HG03571 (cell line): ENCODE measurements around the gene FAM135A.
"Not testable (repeated sequence)": the region's sequence is repeated elsewhere in the genome, so short reads cannot be mapped to it uniquely, and the experiment has no call there.

Source experiments
- ATAC-seq: cut with Tn5 transposase; IDR thresholded peaks from one replicate; pipeline ENCODE4 v1.9.1; 2021; ENCODE audit not compliant: unreplicated experiment

Gene FAM135A

DNA sequence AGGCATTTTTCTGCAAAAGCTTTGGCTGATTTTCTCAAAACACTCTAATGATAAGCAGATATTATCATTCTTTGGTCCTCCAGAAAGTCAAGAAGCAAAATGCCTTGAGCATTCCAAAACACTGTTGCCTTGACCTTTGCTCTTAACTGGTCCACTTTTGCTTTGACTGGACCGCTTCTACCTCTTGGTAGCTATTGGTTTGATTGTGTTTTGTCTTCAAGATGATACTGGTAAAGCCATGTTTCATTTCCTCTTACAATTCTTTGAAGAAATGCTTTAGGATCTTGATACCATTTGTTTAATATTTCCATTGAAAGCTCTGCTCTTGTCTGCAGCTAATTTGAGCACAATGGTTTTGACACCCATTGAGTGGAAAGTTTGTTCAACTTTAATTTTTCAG is 117.8 kb downstream of the FAM135A start:
- ATAC-seq, result no peak

DNA sequence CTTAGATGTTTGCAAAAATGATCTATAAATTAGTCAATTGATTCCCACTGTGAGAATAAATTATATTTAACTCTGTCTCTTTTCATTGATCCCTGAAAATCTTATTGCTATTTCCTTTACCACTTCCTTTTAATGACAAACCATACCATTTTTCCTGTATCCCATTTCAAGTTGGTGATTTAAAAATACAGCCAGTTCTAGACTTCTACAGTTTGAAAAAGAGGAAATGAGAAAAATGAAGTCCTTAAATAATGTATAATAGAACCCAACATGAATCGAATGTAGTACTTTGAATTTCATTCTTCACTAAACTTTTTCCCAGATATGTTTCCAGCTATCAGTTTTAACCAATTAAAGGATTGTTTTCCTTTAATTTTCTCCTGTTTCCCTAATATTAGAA is 124.0 kb downstream of the FAM135A start:
- ATAC-seq, result no peak

DNA sequence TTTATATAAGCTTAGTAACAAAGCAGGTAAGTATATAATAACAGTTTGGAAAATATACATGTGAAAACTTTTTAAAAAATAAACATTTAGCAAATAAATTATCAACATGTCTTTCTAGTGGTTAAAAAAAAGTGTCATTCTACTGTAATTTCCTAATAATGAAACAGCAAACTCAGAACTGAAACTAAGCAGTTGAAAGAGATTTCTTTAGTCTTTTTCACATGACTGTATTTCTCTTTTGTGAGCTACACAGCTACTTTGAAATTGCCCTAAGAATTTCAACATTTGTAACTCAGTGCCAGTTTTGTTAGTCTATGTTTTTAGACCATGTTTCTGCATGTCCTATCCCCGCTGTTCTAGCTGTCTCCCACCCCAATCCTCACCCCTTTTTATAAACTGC is 125.1 kb downstream of the FAM135A start:
- peak; percentile 72 for ATAC-seq

DNA sequence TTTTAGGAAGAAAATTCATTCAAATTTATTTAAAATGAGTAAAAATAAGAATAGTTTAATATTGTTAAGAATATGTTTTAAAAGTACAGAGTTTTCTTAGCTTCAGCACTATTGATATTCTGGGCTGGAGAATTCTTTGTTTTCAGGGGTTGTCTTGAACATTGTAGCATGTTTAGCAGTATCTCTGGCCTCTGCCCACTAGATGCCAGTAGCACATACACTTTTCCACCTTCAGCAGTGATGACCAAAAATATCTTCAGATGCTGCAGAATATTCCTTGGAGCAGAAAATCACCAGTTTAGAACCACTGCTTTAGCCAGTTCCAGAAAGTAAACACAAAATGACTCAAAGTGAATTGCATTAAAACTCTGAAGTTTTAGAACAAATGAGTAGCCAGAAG is 134.0 kb downstream of the FAM135A start:
- ATAC-seq, result no peak

DNA sequence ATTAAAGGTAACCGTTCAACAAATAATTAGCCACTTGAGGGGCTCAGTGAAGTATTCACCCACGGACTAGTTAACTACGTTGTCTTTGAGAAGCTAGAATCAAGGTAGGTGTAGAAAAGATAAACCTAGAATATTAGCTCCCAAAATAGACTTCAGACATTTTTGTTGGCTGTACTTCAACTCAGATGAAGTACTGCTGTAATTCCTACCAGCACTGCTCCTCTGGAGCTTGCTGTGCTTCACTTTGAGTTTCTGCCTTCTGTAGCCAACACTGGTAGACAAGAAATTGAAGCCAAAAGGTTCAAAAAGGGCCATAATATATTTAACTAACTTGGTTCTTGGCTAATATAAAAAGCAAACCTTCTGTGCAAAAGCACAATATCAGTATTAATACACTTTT is 134.6 kb downstream of the FAM135A start:
- ATAC-seq, result no peak

DNA sequence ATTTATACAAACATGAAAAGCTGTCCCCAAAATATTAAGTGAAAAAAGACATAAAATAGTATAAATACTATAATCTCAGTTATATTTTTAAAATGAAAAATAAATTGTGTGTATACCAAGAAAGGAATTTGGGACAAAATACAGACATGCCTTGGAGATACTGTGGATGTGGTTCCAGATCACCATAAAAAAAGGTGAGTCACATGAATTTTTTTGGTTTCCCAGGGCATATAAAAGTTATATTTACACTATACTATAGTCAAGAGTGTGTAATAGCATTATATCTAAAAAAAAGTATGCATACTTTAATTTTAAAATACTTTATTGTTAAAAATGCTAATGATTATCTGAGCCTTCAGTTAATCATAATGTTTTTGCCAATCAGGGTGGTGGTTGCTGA is 136.0 kb downstream of the FAM135A start:
- no peak for ATAC-seq

DNA sequence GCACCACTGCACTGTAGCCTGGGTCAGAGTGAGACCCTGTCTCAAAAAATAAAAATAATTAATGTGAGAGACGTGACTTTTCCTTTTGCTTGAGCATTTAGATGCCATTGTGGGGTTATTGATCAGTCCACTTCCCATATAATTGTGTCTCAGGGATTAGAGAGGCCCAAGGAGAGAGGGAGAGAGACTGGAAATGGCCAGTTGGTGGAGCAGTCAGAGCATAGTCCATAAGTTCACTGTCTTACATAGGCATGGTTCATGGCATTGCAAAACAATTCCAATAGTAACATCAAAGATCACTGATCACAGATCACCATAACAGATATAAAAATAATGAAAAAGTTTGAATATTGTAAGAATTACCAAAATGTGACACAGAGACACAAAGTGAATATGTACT is 138.3 kb downstream of the FAM135A start:
- no peak for ATAC-seq

DNA sequence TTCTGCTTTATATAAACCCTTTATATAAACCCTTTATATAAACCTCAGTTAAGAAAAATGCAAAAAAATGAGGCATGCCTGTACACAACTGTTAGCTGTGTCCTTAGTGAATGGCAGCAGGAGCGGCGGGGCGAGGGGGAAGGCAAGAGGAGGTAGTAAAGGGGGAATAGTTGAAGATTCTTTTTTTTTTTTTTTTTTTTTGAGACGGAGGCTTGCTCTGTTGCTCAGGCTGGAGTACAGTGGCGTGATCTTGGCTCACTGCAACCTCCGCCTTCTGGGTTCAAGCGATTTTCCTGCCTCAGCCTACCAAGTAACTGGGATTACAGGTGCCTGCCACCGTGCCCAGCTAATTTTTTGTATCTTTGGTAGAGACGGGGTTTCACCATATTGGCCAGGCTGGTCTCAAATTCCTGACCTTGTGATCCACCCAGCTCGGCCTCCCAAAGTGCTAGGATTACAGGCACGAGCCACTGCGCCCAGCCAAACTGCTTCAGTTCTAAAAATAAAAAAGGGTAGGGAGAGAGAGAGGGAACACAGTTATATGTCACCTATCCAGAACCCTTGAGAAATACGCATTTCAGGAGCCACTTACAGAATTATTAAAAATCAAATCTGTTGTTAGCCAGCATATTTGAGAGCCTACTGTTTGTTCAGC is 139.1 kb downstream of the FAM135A start:
- not testable (repeated sequence) for ATAC-seq

DNA sequence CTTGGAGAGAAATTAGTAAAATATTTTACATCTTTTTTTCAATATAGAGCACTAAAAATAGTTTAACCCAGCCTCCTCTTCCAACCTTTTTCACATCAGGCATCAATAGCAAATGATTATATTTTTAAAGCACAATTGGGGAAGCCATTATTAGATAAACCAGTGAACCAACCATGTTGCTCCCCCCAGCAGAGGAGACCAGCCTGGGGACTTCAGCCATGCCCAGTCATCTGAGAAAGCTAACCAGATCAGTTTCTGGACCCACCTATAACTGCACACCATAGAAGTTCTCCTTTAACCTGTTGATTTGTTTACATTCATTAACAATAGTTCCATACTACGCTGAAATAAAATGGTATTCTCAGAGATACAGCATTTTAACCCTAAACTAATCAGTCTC is 139.7 kb downstream of the FAM135A start:
- ATAC-seq, result no peak

DNA sequence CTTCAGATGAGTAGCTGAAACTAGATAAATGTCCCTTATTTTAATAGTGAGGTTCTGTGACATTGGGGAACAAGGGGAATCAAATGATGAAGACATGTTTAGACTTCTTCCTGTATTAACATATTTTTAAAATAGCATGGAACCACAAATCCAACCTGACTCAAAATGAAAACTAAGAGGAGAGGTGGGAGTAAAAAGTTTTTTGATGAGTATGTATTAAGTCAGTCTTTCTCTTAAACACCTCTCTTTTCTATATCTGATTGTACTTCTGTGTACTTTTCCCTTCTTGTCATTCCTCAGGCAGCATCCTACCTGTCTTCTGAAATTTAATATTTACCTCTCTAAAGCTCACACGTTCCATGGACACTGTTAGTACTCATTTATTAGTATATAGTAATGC is 144.7 kb downstream of the FAM135A start:
- ATAC-seq, result no peak

DNA sequence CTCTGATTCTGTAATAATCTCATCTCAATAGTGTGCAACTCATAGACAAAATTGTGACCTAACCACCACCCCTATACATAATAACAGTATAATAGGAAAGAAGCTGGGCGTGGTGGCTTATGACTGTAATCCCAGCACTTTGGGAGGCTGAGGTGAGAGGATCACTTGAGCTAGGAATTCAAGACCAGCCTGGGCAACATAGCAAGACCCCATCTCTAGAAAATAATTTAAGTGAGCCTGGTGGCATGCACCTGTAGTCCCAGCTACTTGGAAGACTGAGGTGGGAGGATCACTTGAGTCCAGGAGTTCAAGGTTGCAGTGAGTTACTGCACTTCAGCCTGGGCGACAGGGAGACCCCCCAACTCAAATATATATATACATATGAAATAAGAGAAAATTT is 149.1 kb downstream of the FAM135A start:
- ATAC-seq, result not testable (repeated sequence)

DNA sequence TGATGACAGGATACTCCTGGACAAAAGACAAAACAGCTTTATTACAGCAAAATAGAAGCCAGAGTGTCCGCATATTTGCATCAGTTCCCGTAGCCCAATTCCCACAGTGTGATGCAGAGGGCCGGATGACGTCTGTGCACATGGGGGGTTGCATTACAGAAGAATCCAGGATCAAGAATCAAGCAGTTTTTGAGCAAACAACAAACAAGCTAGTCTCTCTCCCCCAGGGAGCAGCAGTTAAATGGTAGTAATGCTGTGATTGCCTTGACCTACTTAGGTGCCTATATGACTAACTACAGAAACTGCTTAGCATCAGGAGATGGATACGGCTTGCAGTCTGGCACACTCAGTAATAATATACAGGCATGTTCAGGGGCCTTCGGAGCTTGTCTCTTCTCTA is 150.2 kb downstream of the FAM135A start:
- ATAC-seq, result no peak

DNA sequence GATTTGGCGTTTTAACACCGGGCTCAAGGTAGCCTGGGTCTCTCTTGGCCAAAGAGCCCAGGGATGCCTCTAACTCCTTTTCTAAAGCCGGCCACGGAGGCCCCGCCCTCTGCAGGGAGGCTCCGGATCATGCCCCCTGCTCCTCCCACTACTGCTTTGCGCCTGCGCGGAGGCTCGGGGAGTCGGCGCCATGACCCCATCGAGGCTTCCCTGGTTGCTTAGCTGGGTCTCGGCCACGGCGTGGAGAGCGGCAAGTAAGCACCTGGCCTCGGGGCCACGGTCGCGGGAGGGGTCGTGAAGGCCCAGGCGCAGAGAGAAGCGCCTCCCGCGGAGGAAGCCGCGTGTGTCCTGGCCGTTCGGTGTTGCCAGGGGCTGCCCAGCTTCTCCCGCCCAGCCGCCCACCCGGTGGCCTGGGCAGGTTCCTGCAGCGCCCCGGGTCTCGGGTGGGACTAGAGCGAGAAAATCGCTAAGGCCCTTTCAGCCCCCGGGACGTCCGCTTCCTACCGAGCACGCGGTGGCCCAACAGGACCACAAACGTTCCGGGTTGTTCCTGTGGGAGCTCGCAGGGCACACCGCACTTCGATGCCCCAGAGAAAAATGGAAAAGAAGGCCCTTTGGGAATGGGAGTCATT is 153.6 kb downstream of the FAM135A start, which contains the start of gene SDHAF4:
SDHAF4 (plus strand) TSS at position 180 of the 632 bp plus-strand sequence; CDS start at position 191, 11 bp downstream.
- peak; percentile 99 for ATAC-seq

DNA sequence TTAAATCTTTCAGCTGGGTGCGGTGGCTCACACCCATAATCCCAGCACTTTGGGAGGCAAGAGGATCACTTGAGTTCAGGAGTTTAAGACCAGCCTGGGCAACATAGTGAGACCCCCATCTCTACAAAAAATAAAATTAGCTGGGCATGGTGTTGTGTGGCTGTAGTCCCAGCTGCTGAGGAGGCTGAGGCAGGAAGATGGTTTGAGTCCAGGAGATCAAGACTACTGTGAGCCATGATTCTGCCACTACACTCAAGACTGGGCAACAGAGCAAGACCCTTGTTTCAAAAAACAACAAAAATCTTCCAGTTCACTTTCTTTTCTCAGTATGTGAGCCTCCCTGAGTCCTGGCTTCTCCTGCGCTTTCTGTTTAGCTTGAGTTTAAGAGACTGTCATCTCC is 161.3 kb downstream of the FAM135A start:
- ATAC-seq, result no peak

DNA sequence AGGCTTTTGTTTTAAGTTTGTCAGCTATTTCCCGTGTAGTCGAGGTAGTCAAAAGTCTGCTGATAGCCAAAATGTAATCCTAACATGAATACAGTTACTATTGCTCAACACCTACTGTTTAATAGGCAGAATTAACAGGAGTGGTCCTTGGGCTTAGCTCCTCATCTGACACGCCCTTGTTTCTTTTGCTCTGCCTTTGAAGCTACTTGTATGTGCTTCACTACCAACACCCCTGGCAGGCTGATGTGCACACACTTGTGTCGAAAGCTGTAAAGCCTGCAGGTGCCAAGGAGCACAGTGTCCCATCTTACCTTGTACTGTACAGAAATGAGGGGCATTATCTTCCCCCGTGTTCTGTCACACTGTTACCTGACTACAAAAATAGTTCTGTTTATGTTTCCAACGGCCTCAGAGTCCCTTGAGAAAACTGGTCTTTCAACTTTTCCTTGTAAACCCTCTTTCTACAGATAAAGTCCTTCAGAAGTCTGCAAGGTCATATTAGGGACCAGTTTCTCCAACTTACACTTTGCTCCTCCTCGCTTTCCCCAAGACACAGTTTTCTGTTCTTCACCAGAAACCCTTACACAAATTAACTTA is 162.7 kb downstream of the FAM135A start:
- ATAC-seq, result no peak

DNA sequence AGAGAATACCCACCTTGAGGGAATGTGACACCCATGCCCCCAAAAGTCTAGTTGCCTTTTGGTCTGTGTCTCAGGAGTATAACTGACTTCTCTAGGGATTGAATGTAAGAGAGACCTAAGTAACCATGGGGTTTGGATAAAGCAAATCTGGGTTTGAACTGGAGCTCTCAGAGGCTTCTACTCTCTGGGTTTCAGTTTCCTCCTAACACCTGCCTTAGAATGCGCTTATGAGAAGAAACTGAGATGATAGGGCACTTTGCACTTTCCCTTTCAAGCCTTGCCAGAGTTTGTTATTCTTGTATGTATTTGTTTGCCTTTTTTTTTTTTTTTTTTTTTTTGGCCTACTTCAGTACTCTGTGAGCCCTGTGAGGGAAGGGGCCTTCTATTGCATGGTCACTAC is 172.8 kb downstream of the FAM135A start:
- peak; percentile 54 for ATAC-seq

DNA sequence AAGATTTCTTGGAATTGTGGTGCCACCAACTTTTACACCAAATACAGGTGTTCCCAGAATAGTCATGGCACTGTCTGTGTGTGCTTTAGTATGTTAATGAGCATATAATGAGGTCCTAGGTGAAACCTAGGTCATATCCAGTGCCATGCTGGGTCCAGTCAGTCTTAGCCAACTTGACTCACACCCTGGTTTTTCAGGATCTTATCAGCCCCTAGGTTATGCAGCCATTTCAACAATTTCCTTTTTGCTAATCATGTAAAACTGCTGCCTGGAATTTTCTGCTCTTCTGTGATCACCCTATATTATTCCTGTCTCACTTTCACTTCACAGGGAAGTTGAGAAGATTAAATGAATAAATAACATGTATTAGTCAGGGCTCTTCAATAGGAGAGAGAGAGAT is 177.1 kb downstream of the FAM135A start:
- ATAC-seq, result no peak

DNA sequence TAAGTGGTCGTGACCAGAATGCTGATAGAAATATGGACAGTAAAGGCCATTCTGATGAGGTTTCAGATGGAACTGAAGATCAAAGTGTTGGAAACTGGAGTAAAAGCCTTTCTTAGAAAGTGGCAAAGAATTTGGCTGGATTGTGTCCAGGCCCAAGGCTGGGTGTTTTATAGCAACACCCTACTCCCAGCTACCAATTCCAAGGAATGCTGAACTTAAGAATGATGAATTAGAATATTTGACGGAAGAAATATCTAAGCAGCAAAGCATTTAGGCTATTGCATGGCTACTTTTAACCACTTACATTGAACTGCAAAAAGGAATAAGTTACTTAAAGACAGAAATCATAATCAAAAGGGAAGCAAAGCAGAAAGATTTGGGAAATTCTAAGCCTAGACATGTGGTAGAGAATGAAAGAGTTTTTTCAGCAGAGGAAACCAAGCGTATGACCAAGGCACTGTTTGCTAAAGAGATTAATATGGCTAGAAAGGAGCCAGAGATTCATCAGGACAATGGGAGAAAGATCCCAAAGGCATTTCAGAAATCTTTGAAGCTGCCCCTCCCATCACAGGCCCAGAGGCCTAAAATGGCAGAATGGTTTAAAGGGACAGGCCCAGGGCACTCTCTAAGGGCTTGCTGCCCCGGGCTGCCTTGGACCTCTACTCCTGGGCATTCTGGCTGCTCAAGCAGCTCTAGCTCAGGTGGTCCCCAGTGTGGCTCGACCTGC is 179.2 kb downstream of the FAM135A start:
- ATAC-seq, result no peak

DNA sequence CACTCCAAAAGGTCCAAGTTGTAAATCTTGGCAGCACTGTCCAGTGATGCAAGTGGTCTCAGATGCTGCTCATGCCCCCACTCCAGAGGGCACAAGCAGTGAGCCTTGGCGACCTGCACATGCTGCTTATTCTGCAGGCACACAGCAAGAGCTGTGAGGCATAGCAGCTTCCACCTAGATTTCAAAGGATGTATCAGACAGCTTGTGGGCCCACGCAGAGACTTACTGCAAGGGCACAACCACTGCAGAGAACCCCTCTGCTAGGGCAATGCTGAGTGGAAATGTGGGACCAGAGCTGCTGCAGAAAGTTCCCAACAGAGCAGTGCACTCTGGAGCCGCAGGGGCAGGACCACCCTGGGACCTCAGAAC is 179.8 kb downstream of the FAM135A start:
- no peak for ATAC-seq

DNA sequence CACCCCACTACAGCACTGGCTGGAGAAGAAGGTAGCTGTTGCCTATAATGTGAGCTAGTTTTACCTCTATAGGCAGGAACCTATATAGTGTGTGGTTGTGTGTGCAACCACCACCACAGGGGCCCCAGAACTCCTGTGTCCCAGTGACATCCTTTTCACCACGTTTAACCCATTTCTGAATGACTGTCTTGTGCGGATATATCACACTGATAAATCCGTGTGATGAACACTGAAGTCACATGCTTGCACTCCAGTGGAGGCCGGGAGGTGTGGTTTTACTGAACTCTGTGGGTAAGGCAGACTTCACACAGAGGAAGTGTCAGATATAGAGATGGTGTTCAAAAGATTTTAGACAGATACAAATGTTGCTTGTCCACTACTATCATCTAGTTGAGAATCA is 185.9 kb downstream of the FAM135A start:
- ATAC-seq, result no peak

DNA sequence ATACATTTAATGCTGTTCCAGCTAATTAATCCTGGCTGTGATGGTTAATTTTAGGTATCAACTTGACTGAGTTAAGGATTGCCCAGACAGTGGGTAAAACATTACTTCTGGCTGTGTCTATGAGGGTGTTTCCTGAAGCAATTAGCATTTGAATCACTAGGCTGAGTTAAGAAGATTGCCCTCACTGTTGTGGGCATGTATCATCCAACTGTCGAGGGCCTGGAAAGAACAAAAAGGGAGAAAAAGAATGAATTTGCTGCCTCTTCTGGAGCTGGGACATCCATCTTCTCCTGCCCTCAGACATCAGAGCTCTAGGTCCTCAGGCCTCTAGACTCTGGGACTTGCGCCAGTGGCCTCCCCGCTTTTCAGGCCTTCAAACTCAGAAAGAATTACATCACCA is 187.7 kb downstream of the FAM135A start:
- ATAC-seq, result no peak

DNA sequence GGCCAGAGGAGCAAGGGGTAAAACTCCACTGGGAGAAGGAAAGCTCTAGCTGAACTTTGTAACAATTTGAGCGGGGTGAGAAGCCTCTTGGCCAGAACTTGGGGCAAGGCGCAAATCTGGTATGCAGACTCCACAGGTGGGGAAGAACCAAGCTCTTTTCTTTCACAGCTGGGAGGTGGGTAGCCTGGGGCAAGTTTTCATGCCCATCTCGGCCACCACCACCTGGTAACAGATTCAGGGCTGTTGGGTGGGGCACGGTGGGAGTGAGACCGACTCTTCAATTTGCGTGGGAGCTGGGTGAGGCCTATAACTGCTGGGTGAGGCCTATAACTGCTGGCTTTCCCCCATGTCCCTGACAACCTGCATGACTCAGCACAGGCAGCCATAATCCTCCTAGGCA is 190.9 kb downstream of the FAM135A start:
- no peak for ATAC-seq
